ENCODE data around the gene TSHB. TPM values are rescaled to one million over a fixed set of nuclear protein-coding genes. Genes with fewer than 3 reads are reported as not detected.
"Not testable (repeated sequence)": the region's sequence is repeated elsewhere in the genome, so short reads cannot be mapped to it uniquely, and the experiment has no call there.

The TSHB gene
- total RNA-seq, 1 donor from 2014 or later = not detected

GRCh38 chr1:115006191-115006590, 23.4 kb upstream of the TSHB start:
- Mint-ChIP-seq H3K9me3 (ENCODE audit: unreplicated experiment) (no peaks in the 10 kb centered on the region), H3K27me3 (ENCODE audit: unreplicated experiment) (peaks cover 1% of the 10 kb centered on the region)

GRCh38 chr1:115012006-115012405, 17.6 kb upstream of the TSHB start:
- no peaks in the 10 kb centered on the region for H3K4me1 Mint-ChIP-seq (ENCODE audit: unreplicated experiment)
- no peaks in the 10 kb centered on the region for H3K27me3 Mint-ChIP-seq (ENCODE audit: unreplicated experiment)
- H3K4me3 Mint-ChIP-seq (ENCODE audit: unreplicated experiment) = no peak overlapping the region
- DNase-seq (ENCODE audit: low spot score) = no peak
- no peaks in the 10 kb centered on the region for H3K9me3 Mint-ChIP-seq (ENCODE audit: unreplicated experiment)
- no peak for TF ChIP-seq CTCF (IDR thresholded peaks at IDR 0.05; ENCODE audit: unreplicated experiment)
- no peak overlapping the region for H3K27ac Mint-ChIP-seq (ENCODE audit: unreplicated experiment)
- no peaks in the 10 kb centered on the region for H3K36me3 Mint-ChIP-seq (ENCODE audit: low read depth, unreplicated experiment)

More at GRCh38 chr1:115006191-115006590, 23.4 kb upstream of the TSHB start:
- H3K36me3 Mint-ChIP-seq (ENCODE audit: low read depth, unreplicated experiment) = no peaks in the 10 kb centered on the region
- H3K4me3 Mint-ChIP-seq (ENCODE audit: unreplicated experiment) = no peak overlapping the region
- TF ChIP-seq CTCF (IDR thresholded peaks at IDR 0.05; ENCODE audit: unreplicated experiment) = no peak
- H3K4me1 Mint-ChIP-seq (ENCODE audit: unreplicated experiment) = no peaks in the 10 kb centered on the region
- no peak for DNase-seq (ENCODE audit: low spot score)
- no peak overlapping the region for H3K27ac Mint-ChIP-seq (ENCODE audit: unreplicated experiment)

- Mint-ChIP-seq H3K4me3 (ENCODE audit: unreplicated experiment) (no peak overlapping the region), H3K9me3 (ENCODE audit: unreplicated experiment) (no peaks in the 10 kb centered on the region), H3K27me3 (ENCODE audit: unreplicated experiment) (no peaks in the 10 kb centered on the region), H3K36me3 (ENCODE audit: low read depth, unreplicated experiment) (no peaks in the 10 kb centered on the region), H3K4me1 (ENCODE audit: unreplicated experiment) (no peaks in the 10 kb centered on the region), H3K27ac (ENCODE audit: unreplicated experiment) (no peak overlapping the region)
- no peak for DNase-seq (ENCODE audit: low spot score)
- TF ChIP-seq CTCF (IDR thresholded peaks at IDR 0.05; ENCODE audit: unreplicated experiment) = no peak
These were observed 17.2 kb upstream of the TSHB start for GRCh38 chr1:115012434-115012833.

GRCh38 chr1:115013792-115014191, 15.8 kb upstream of the TSHB start:
- H3K4me1 Mint-ChIP-seq (ENCODE audit: unreplicated experiment) = no peaks in the 10 kb centered on the region
- no peak for TF ChIP-seq CTCF (IDR thresholded peaks at IDR 0.05; ENCODE audit: unreplicated experiment)
- H3K27ac Mint-ChIP-seq (ENCODE audit: unreplicated experiment) = no peak overlapping the region
- no peak for DNase-seq (ENCODE audit: low spot score)
- H3K27me3 Mint-ChIP-seq (ENCODE audit: unreplicated experiment) = no peaks in the 10 kb centered on the region
- H3K36me3 Mint-ChIP-seq (ENCODE audit: low read depth, unreplicated experiment) = no peaks in the 10 kb centered on the region
- H3K9me3 Mint-ChIP-seq (ENCODE audit: unreplicated experiment) = no peaks in the 10 kb centered on the region
- no peak overlapping the region for H3K4me3 Mint-ChIP-seq (ENCODE audit: unreplicated experiment)

- not testable (repeated sequence) for H3K4me1 Mint-ChIP-seq (ENCODE audit: unreplicated experiment); DNase-seq (ENCODE audit: low spot score); H3K27ac Mint-ChIP-seq (ENCODE audit: unreplicated experiment); H3K36me3 Mint-ChIP-seq (ENCODE audit: low read depth, unreplicated experiment); H3K4me3 Mint-ChIP-seq (ENCODE audit: unreplicated experiment); H3K27me3 Mint-ChIP-seq (ENCODE audit: unreplicated experiment); H3K9me3 Mint-ChIP-seq (ENCODE audit: unreplicated experiment)
These were observed 10.1 kb upstream of the TSHB start for GRCh38 chr1:115019549-115019948.

- H3K4me3 Mint-ChIP-seq (ENCODE audit: unreplicated experiment) = no peak overlapping the region
- no peak for DNase-seq (ENCODE audit: low spot score)
- no peak for TF ChIP-seq CTCF (IDR thresholded peaks at IDR 0.05; ENCODE audit: unreplicated experiment)
These were observed 8.5 kb upstream of the TSHB start for GRCh38 chr1:115021145-115021544.

More at GRCh38 chr1:115021145-115021544, 8.5 kb upstream of the TSHB start:
- H3K27ac Mint-ChIP-seq (ENCODE audit: unreplicated experiment) = no peak overlapping the region
- no peaks in the 10 kb centered on the region for H3K9me3 Mint-ChIP-seq (ENCODE audit: unreplicated experiment)
- no peaks in the 10 kb centered on the region for H3K27me3 Mint-ChIP-seq (ENCODE audit: unreplicated experiment)
- no peaks in the 10 kb centered on the region for H3K36me3 Mint-ChIP-seq (ENCODE audit: low read depth, unreplicated experiment)
- H3K4me1 Mint-ChIP-seq (ENCODE audit: unreplicated experiment) = no peaks in the 10 kb centered on the region
